ENCODE measurements around the gene SLC10A7. TPM values are rescaled to one million over a fixed set of nuclear protein-coding genes. Genes with fewer than 3 reads are reported as not detected.

SLC10A7 gene
- total RNA-seq, 2 experiments from 2014 or later, result 8.7 to 9.9 TPM

GRCh38 chr4:146252969-146253611, 268.6 kb downstream of the SLC10A7 start:
- CTCF ChIA-PET, result no interaction called here
- Mint-ChIP-seq H3K9me3 (no peaks in the 10 kb centered on the region), H3K27ac (no peak overlapping the region), H3K4me3 (no peak overlapping the region), H3K36me3 (ENCODE audit: low read depth) (peaks cover 24% of the 10 kb centered on the region), H3K4me1 (ENCODE audit: low read depth) (no peaks in the 10 kb centered on the region), H3K27me3 (no peaks in the 10 kb centered on the region)
- H3K9me3 ChIP-seq (ENCODE audit: control insufficient read depth in 1 of 2, insufficient read depth in 1 of 2, low read length in 2 of 2), result no peaks in the 10 kb centered on the region
- H3K36me3 ChIP-seq (ENCODE audit: insufficient read depth, low read length), result no peaks in the 10 kb centered on the region
- no peaks in the 10 kb centered on the region for H3K27me3 ChIP-seq (ENCODE audit: control insufficient read depth in 1 of 2, insufficient read depth in 2 of 2, low read length in 2 of 2)
- POLR2A ChIA-PET, result no interaction called here
- H3K4me1 ChIP-seq (ENCODE audit: insufficient read depth, low read length), result no peaks in the 10 kb centered on the region
- no peak overlapping the region for H3K4me3 ChIP-seq (ENCODE audit: low read length)
- no peak for DNase-seq
- ATAC-seq (ENCODE audit: poor library complexity), result no peak
- H3K27ac ChIP-seq (ENCODE audit: low read depth in 1 of 2, low read length in 2 of 2), result no peak overlapping the region
- TF ChIP-seq CTCF (IDR thresholded peaks at IDR 0.05), result no peak
- intact Hi-C loops (cut with DNase I, micrococcal nuclease), result no loop called here

GRCh38 chr4:146247356-146247755, 274.4 kb downstream of the SLC10A7 start:
- H3K4me3 Mint-ChIP-seq, result no peak overlapping the region
- no peak for ATAC-seq (ENCODE audit: poor library complexity)
- H3K36me3 Mint-ChIP-seq (ENCODE audit: low read depth), result no peaks in the 10 kb centered on the region
- peaks cover 10% of the 10 kb centered on the region for H3K4me1 ChIP-seq (ENCODE audit: insufficient read depth, low read length)
- no peaks in the 10 kb centered on the region for H3K27me3 Mint-ChIP-seq
- H3K27ac Mint-ChIP-seq, result no peak overlapping the region
- H3K9me3 Mint-ChIP-seq, result no peaks in the 10 kb centered on the region
- no peak overlapping the region for H3K4me3 ChIP-seq (ENCODE audit: low read length)
- H3K9me3 ChIP-seq (ENCODE audit: control insufficient read depth in 1 of 2, insufficient read depth in 1 of 2, low read length in 2 of 2), result no peaks in the 10 kb centered on the region
- peaks cover 12% of the 10 kb centered on the region for H3K4me1 Mint-ChIP-seq (ENCODE audit: low read depth)
- H3K27me3 ChIP-seq (ENCODE audit: control insufficient read depth in 1 of 2, insufficient read depth in 2 of 2, low read length in 2 of 2), result no peaks in the 10 kb centered on the region
- ChIA-PET POLR2A (no interaction called here), CTCF (no interaction called here)
- no peak for DNase-seq
- H3K36me3 ChIP-seq (ENCODE audit: insufficient read depth, low read length), result no peaks in the 10 kb centered on the region
- H3K27ac ChIP-seq (ENCODE audit: low read depth in 1 of 2, low read length in 2 of 2), result no peak overlapping the region
- TF ChIP-seq CTCF (IDR thresholded peaks at IDR 0.05), result no peak
- intact Hi-C loops (cut with DNase I, micrococcal nuclease), result no loop called here

- no peaks in the 10 kb centered on the region for H3K27me3 ChIP-seq (ENCODE audit: control insufficient read depth in 1 of 2, insufficient read depth in 2 of 2, low read length in 2 of 2)
- Mint-ChIP-seq H3K4me3 (no peak overlapping the region), H3K36me3 (ENCODE audit: low read depth) (no peaks in the 10 kb centered on the region), H3K9me3 (no peaks in the 10 kb centered on the region), H3K27me3 (peaks cover 4% of the 10 kb centered on the region), H3K4me1 (ENCODE audit: low read depth) (peaks cover 20% of the 10 kb centered on the region), H3K27ac (no peak overlapping the region)
- CTCF ChIA-PET, result no interaction called here
- H3K4me3 ChIP-seq (ENCODE audit: low read length), result no peak overlapping the region
- DNase-seq (no peak), ATAC-seq (ENCODE audit: poor library complexity) (no peak)
- H3K27ac ChIP-seq (ENCODE audit: low read depth in 1 of 2, low read length in 2 of 2), result no peak overlapping the region
- POLR2A ChIA-PET, result no interaction called here
- intact Hi-C loops (cut with DNase I, micrococcal nuclease), result no loop called here
- no peaks in the 10 kb centered on the region for H3K9me3 ChIP-seq (ENCODE audit: control insufficient read depth in 1 of 2, insufficient read depth in 1 of 2, low read length in 2 of 2)
- TF ChIP-seq CTCF (IDR thresholded peaks at IDR 0.05), result no peak
- peaks cover 14% of the 10 kb centered on the region for H3K4me1 ChIP-seq (ENCODE audit: insufficient read depth, low read length)
- no peaks in the 10 kb centered on the region for H3K36me3 ChIP-seq (ENCODE audit: insufficient read depth, low read length)
These were observed 275.4 kb downstream of the SLC10A7 start for GRCh38 chr4:146246381-146246780.

All from CD4-positive, alpha-beta T cell (primary cell).